ENCODE measurements around the gene TIMP2. TPM values are rescaled to one million over a fixed set of nuclear protein-coding genes. Genes with fewer than 3 reads are reported as not detected.

TIMP2 gene
- total and polyA plus RNA-seq, 2 of the 8 experiments (the other 6 are each of a cell fraction or from before 2014, with no cell fraction given) = 18.2 to 43.3 TPM

DNA sequence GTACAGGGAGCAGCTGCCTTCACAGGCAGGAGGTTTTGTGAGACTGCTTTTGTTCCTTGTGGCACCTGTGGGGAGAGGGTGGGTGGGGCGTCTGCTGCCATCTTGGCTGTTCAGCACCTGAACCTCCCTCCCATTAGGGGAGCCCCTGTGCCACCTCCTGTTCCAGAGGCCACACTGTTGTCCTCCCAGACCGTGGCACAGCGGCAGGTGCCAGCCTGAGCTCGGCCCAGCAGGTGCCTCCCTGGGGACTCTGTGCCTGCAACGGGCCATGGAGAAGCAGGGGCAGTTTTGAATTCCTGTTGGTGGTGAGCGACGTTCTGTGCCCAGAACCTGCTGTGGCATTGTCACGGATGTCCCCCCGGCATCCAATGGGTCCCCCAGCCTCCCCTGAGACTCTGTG is 44.7 kb upstream of the TIMP2 start (continued):
- TF ChIP-seq MAFK (IDR thresholded peaks at IDR 0.05; ENCODE audit: low read depth, low read length) (no peak), CEBPB (IDR thresholded peaks at IDR 0.05; ENCODE audit: low read depth, low read length) (no peak), SRF (IDR thresholded peaks at IDR 0.05; ENCODE audit: low read depth, low read length) (no peak)

All from H1 (cell line).